VCaP (cell line): ENCODE data around the gene KLK10.

Source experiments
- H3K27ac ChIP-seq: fragments of 450-650 bp; 2 replicates; pipeline ENCODE4 v1.5.1; 2017
- TF ChIP-seq, protein P1 (sequence below): fragments of 450-650 bp; conservative IDR thresholded peaks from 2 replicates; pipeline ENCODE4 v1.5.1; 2017; ENCODE audit warnings: mild to moderate bottlenecking, moderate library complexity

Gene KLK10

GRCh38 chr19:50982186-50982585 lies 37.3 kb downstream of the KLK10 start:
- no peak overlapping the region for H3K27ac ChIP-seq
- TF ChIP-seq, protein P1, sequence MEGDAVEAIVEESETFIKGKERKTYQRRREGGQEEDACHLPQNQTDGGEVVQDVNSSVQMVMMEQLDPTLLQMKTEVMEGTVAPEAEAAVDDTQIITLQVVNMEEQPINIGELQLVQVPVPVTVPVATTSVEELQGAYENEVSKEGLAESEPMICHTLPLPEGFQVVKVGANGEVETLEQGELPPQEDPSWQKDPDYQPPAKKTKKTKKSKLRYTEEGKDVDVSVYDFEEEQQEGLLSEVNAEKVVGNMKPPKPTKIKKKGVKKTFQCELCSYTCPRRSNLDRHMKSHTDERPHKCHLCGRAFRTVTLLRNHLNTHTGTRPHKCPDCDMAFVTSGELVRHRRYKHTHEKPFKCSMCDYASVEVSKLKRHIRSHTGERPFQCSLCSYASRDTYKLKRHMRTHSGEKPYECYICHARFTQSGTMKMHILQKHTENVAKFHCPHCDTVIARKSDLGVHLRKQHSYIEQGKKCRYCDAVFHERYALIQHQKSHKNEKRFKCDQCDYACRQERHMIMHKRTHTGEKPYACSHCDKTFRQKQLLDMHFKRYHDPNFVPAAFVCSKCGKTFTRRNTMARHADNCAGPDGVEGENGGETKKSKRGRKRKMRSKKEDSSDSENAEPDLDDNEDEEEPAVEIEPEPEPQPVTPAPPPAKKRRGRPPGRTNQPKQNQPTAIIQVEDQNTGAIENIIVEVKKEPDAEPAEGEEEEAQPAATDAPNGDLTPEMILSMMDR, result no peak

GRCh38 chr19:50981587-50982146 lies 37.8 kb downstream of the KLK10 start:
- TF ChIP-seq, protein P1, result no peak
- no peak overlapping the region for H3K27ac ChIP-seq

DNA sequence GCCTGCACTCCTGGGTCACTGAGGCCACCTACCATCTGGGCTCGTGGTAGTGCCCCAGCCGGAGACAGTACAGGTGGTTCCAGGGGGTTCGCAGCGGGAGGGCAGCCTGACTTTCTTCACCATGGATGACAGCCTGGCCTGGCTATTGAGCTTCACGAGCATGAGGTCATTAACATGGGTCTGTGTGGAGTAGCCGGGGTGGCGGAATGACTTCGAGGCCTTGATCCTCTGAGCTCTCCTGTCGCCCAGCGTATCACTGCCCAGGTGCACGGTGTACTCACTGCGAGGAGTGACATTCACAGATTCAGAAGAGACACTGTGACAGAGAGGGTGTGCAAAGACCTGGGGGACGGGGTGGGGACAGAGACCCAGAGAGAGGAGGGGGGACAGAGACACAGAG lies 39.3 kb downstream of the KLK10 start:
- TF ChIP-seq, protein P1, result no peak
- H3K27ac ChIP-seq, result no peak overlapping the region

- no peak overlapping the region for H3K27ac ChIP-seq
- TF ChIP-seq, protein P1, result no peak
Observed at GRCh38 chr19:50979758-50980157, 39.8 kb downstream of the KLK10 start.

DNA sequence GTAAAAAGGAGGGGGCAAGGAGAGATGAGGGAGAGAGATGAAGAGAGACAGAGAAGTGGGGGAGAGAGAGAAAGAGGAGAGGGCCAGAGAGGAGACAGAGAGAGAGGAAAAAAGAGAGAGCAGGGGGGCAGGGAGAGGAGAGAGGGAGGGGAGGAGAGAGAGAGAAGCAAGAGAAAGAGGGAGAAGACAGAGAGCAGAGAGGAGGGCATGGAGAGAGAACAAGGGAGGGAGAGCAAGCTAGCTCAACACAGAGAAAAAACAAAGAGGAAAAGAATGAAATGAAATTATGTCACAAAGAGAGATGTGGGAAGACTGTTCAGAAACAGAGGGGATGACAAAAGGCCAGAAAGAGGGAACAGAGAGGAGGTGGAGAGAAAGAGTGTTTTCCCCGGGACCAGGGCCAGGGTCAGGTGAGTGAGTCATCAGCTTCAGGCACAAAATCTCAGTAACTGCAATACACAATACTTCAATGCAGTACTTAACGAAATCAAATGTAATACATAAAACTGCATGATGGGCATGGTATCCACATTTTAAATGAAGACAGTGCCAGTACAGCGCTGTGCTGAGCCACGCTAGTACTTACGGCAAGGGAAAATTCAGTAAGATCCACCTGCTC lies 40.6 kb downstream of the KLK10 start:
- no peak overlapping the region for H3K27ac ChIP-seq
- TF ChIP-seq, protein P1, result no peak

DNA sequence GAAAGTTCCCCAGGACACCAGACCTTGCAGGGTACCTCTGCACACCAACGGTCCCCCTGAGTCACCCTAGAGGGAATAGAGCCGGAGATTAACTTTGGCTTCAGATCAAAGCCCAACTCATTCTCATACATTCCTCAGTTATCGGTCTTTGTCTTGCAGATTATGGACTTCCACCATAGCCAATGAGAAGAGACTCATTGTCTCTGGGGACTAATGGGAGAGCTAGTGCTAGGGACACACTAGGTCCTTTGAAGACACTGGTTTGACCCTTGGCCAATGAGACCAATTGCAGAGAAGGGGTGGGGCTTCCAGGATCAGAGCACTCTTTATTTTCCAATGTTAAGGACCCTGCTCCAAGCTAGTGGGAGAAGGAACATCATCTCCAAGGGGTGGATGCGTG lies 41.9 kb downstream of the KLK10 start:
- no peak overlapping the region for H3K27ac ChIP-seq
- TF ChIP-seq, protein P1, result no peak

- TF ChIP-seq, protein P1, result no peak
- H3K27ac ChIP-seq, result peak overlapping the region; percentile 34; the same call in 1 of the 2 replicates
Observed at GRCh38 chr19:50975766-50976165, 43.7 kb downstream of the KLK10 start.
